ENCODE data around the gene TARP.
A peak's percentile ranks its signal among the peaks of the same experiment; 100 is the strongest.

Gene TARP

DNA sequence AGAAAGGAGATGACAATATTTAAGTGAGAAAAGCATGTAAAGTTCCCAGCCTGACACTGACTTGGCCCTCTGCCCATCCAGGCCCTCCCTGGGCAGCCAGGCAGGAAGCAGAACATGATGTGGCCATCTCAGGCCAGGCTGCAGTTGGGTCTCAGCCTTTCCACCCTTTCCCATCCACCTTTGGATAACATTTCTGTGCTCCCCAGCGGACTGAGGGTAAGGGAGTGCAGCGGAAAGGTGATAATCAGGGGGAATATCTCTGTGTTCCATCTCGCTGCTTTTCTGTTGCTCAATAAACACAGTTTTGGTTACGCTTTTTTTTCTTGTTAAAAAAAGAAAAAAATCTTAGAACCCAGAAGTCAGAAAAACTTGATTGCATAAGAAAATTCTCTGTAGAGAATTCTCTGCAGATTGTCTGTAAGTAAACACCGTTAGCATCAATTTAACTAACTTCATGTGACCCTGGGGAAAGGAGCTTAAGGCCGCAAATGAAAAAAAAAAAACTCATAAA, 37.2 kb upstream of the TARP start:
- Histone ChIP-seq H3K27me3 (no peaks in the 10 kb centered on the region), H3K27ac (peak overlapping the region in 1 of 2 donors; percentile 36), H3K36me3 (ENCODE audit: low read depth, missing control alignments) (no peaks in the 10 kb centered on the region), H3K4me3 (peak overlapping the region; percentile 55 to 58), H3K9me3 (no peaks in the 10 kb centered on the region), H3K4me1 (peaks cover 5% of the 10 kb centered on the region)
- intact Hi-C loops (cut with DNase I; ENCODE audit: low total_unique reads), result no loop called here
- 27 to 43% methylated on average over 6 of the region's 6 CpGs for WGBS, 2 donors
- peak; percentile 53 for DNase-seq
- TF ChIP-seq, protein P1, sequence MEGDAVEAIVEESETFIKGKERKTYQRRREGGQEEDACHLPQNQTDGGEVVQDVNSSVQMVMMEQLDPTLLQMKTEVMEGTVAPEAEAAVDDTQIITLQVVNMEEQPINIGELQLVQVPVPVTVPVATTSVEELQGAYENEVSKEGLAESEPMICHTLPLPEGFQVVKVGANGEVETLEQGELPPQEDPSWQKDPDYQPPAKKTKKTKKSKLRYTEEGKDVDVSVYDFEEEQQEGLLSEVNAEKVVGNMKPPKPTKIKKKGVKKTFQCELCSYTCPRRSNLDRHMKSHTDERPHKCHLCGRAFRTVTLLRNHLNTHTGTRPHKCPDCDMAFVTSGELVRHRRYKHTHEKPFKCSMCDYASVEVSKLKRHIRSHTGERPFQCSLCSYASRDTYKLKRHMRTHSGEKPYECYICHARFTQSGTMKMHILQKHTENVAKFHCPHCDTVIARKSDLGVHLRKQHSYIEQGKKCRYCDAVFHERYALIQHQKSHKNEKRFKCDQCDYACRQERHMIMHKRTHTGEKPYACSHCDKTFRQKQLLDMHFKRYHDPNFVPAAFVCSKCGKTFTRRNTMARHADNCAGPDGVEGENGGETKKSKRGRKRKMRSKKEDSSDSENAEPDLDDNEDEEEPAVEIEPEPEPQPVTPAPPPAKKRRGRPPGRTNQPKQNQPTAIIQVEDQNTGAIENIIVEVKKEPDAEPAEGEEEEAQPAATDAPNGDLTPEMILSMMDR (IDR thresholded peaks at IDR 0.05), result no peak
- no peak for TF ChIP-seq POLR2A (IDR thresholded peaks at IDR 0.05)

- DNase-seq, result no peak
- 79 to 97% methylated on average over 5 of the region's 5 CpGs for WGBS, 2 donors
- TF ChIP-seq, protein P1 (IDR thresholded peaks at IDR 0.05), result no peak
- TF ChIP-seq POLR2A (IDR thresholded peaks at IDR 0.05), result no peak
- no peak overlapping the region for H3K4me3 ChIP-seq
- no peaks in the 10 kb centered on the region for H3K9me3 ChIP-seq
- no peaks in the 10 kb centered on the region for H3K36me3 ChIP-seq (ENCODE audit: low read depth, missing control alignments)
- H3K27me3 ChIP-seq, result no peaks in the 10 kb centered on the region
- intact Hi-C loops (cut with DNase I; ENCODE audit: low total_unique reads), result no loop called here
- H3K4me1 ChIP-seq, result peaks cover 5% of the 10 kb centered on the region
- no peak overlapping the region for H3K27ac ChIP-seq
These were observed 36.1 kb upstream of the TARP start for GRCh38 chr7:38309555-38309954.

DNA sequence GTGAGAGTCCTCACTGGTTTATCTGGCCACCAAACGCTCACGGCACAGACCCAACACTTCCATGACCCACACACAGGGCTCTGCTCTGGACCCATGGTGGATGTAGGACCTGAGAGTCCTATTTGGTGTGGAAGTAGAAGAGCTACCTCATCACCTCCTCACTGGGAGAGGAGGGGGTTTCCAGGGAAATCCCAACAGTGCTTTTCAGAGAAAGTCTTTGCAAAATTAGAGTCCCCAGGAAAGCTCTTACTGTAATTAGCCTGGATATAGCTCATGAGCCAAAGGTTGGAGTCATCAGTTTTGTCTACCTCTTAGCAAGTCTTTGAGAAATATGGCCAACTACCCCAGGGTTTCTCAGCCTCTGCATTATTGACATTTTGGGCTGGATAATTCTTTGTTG, 34.7 kb upstream of the TARP start:
- no peaks in the 10 kb centered on the region for H3K9me3 ChIP-seq
- no peaks in the 10 kb centered on the region for H3K36me3 ChIP-seq (ENCODE audit: low read depth, missing control alignments)
- H3K27ac ChIP-seq, result no peak overlapping the region
- peaks cover 5% of the 10 kb centered on the region for H3K4me1 ChIP-seq
- TF ChIP-seq, protein P1 (IDR thresholded peaks at IDR 0.05), result no peak
- no peak for TF ChIP-seq POLR2A (IDR thresholded peaks at IDR 0.05)
- 100% methylated on average over 2 of the region's 2 CpGs for WGBS, 2 donors
- no peaks in the 10 kb centered on the region for H3K27me3 ChIP-seq
- no peak overlapping the region for H3K4me3 ChIP-seq
- no peak for DNase-seq
- intact Hi-C loops (cut with DNase I; ENCODE audit: low total_unique reads), result no loop called here

DNA sequence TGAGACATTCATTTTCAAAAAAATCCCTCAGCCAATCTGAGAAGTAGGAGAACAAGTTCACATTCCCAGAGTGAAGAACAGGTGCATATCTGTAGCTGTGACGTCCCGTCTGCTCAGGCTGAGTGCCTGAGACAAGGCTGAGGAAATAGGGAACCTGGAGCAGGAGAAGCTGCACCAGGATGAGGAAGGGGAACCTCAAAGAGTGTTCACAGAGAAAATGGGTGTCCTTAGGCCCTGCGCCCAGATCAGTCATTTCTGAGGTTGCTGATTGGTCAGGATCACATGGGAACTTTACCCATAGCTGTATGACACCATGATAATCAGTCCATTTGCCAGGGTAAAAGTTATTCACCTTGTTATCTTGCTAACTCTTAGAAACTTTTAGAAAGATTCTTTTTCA, 34.2 kb upstream of the TARP start:
- Histone ChIP-seq H3K9me3 (no peaks in the 10 kb centered on the region), H3K27ac (no peak overlapping the region), H3K4me3 (no peak overlapping the region), H3K36me3 (ENCODE audit: low read depth, missing control alignments) (no peaks in the 10 kb centered on the region), H3K27me3 (no peaks in the 10 kb centered on the region), H3K4me1 (peaks cover 5% of the 10 kb centered on the region)
- WGBS, 2 donors, result 76 to 88% methylated on average over 3 of the region's 3 CpGs
- DNase-seq, result no peak
- intact Hi-C loops (cut with DNase I; ENCODE audit: low total_unique reads), result no loop called here
- no peak for TF ChIP-seq POLR2A (IDR thresholded peaks at IDR 0.05)
- TF ChIP-seq, protein P1 (IDR thresholded peaks at IDR 0.05), result no peak

GRCh38 chr7:38306914-38307313, 33.5 kb upstream of the TARP start:
- WGBS, 2 donors, result 89 to 94% methylated on average over 2 of the region's 2 CpGs
- no peak overlapping the region for H3K4me3 ChIP-seq
- H3K36me3 ChIP-seq (ENCODE audit: low read depth, missing control alignments), result no peaks in the 10 kb centered on the region
- DNase-seq, result no peak
- H3K27ac ChIP-seq, result no peak overlapping the region
- H3K9me3 ChIP-seq, result no peaks in the 10 kb centered on the region
- TF ChIP-seq, protein P1 (IDR thresholded peaks at IDR 0.05), result no peak
- no peak for TF ChIP-seq POLR2A (IDR thresholded peaks at IDR 0.05)
- peaks cover 5% of the 10 kb centered on the region for H3K4me1 ChIP-seq
- no peaks in the 10 kb centered on the region for H3K27me3 ChIP-seq
- intact Hi-C loops (cut with DNase I; ENCODE audit: low total_unique reads), result no loop called here
